M059J (cell line): ENCODE measurements around the gene SLC23A1. TPM values are rescaled to one million over a fixed set of nuclear protein-coding genes. Genes with fewer than 3 reads are reported as not detected.
A peak's percentile ranks its signal among the peaks of the same experiment; 100 is the strongest.
"Not testable (repeated sequence)": the region's sequence is repeated elsewhere in the genome, so short reads cannot be mapped to it uniquely, and the experiment has no call there.

Experiments used
- DNase-seq: peaks from one replicate; pipeline ENCODE4 v3.0.0-alpha.2; 2012; ENCODE audit warnings: low read depth
- total RNA-seq: library from RNA; depleted of rRNA; stranded (reverse); fragments of >200 nt; shearing (Covaris generic); gene quantifications from 2 replicates; pipeline ENCODE4 v1.2.3, GENCODE V29; 2014; rRNA removed

The SLC23A1 gene
- total RNA-seq, 1 experiment from 2014 or later = not detected

- no peak for DNase-seq
These were observed 13.9 kb downstream of the SLC23A1 start for GRCh38 chr5:139369181-139369580.

- no peak for DNase-seq
These were observed 14.5 kb downstream of the SLC23A1 start for GRCh38 chr5:139368613-139369012.

- DNase-seq = no peak
These were observed 18.6 kb downstream of the SLC23A1 start for GRCh38 chr5:139364466-139364865.

- no peak for DNase-seq
These were observed 19.2 kb downstream of the SLC23A1 start for GRCh38 chr5:139363937-139364336.

- no peak for DNase-seq
These were observed 21.2 kb downstream of the SLC23A1 start for GRCh38 chr5:139361835-139362429.

- DNase-seq = no peak
These were observed 22.7 kb downstream of the SLC23A1 start for GRCh38 chr5:139360384-139360783.

GRCh38 chr5:139358064-139358463 lies 25.0 kb downstream of the SLC23A1 start:
- DNase-seq = no peak

GRCh38 chr5:139355900-139356299 lies 27.2 kb downstream of the SLC23A1 start:
- DNase-seq = not testable (repeated sequence)

- no peak for DNase-seq
These were observed 28.9 kb downstream of the SLC23A1 start for GRCh38 chr5:139354186-139354585.

- not testable (repeated sequence) for DNase-seq
These were observed 35.2 kb downstream of the SLC23A1 start for GRCh38 chr5:139347863-139348262.

GRCh38 chr5:139345442-139345841 lies 37.7 kb downstream of the SLC23A1 start:
- not testable (repeated sequence) for DNase-seq

GRCh38 chr5:139344177-139344576 lies 38.9 kb downstream of the SLC23A1 start:
- no peak for DNase-seq

GRCh38 chr5:139343476-139343875 lies 39.6 kb downstream of the SLC23A1 start:
- DNase-seq = no peak

- no peak for DNase-seq
These were observed 40.7 kb downstream of the SLC23A1 start for GRCh38 chr5:139342423-139342723.

- DNase-seq = peak; percentile 96
These were observed 41.2 kb downstream of the SLC23A1 start, which contains the start of gene PAIP2 for GRCh38 chr5:139341689-139342422. Gene PAIP2 (plus strand): TSS chr5:139341854. CDS start chr5:139363785, 21,931 bp downstream.

- DNase-seq = no peak
These were observed 41.9 kb downstream of the SLC23A1 start for GRCh38 chr5:139341187-139341688.

- no peak for DNase-seq
These were observed 43.0 kb downstream of the SLC23A1 start for GRCh38 chr5:139340051-139340450.

GRCh38 chr5:139335811-139336210 lies 47.3 kb downstream of the SLC23A1 start:
- peak; percentile 26 for DNase-seq

Other genes starting within 250 kb of the SLC23A1 start
- gene SIL1, start 184.9 kb downstream of the SLC23A1 start, total RNA-seq = 50.8 and 61.5 TPM in 2 replicates
- gene MATR3, start 89.6 kb downstream of the SLC23A1 start, total RNA-seq = 144 and 237 TPM in 2 replicates
- 66.6 and 67.8 TPM in 2 replicates for gene PAIP2, start 41.4 kb downstream of the SLC23A1 start, total RNA-seq
- not detected in 2 replicates for gene MZB1, start 6.6 kb upstream of the SLC23A1 start, total RNA-seq
- gene PROB1, start 11.8 kb upstream of the SLC23A1 start, total RNA-seq = 0.15 and 0.81 TPM in 2 replicates
- gene SPATA24, start 20.8 kb upstream of the SLC23A1 start, total RNA-seq = 6.3 and 12.5 TPM in 2 replicates
- 12.1 and 16.0 TPM in 2 replicates for gene DNAJC18, start 56.2 kb upstream of the SLC23A1 start, total RNA-seq
- 1.5 and 2.4 TPM in 2 replicates for gene ECSCR, start 79.4 kb upstream of the SLC23A1 start, total RNA-seq
- gene SMIM33, start 87.7 kb upstream of the SLC23A1 start, total RNA-seq = not detected in 2 replicates
- 29.3 and 35.2 TPM in 2 replicates for gene STING1, start 99.5 kb upstream of the SLC23A1 start, total RNA-seq
- gene UBE2D2, start 178.0 kb upstream of the SLC23A1 start, total RNA-seq = 127 and 165 TPM in 2 replicates